CD4-positive, alpha-beta T cell treated with Interleukin-6 for 4 hours (primary cell): ENCODE measurements around the gene FALEC.
"Not testable (repeated sequence)": the region's sequence is repeated elsewhere in the genome, so short reads cannot be mapped to it uniquely, and the experiment has no call there.

Experiments used
- DNase-seq: peaks from one replicate; pipeline ENCODE4 v3.0.0-alpha.2; 2020; ENCODE audit warnings: mixed read lengths

FALEC gene

GRCh38 chr1:150576367-150576711 is 60.8 kb downstream of the FALEC start:
- DNase-seq, result no peak

GRCh38 chr1:150576794-150577556 is 61.4 kb downstream of the FALEC start:
- no peak for DNase-seq

GRCh38 chr1:150577557-150578271 is 62.2 kb downstream of the FALEC start:
- peak; percentile 35 for DNase-seq

GRCh38 chr1:150578272-150579109 is 62.9 kb downstream of the FALEC start:
- DNase-seq, result peak; percentile 47

- DNase-seq, result peak; percentile 89
Observed at GRCh38 chr1:150579110-150579944, 63.8 kb downstream of the FALEC start, which contains the start of gene MCL1. MCL1 (minus strand) TSS chr1:150579610; CDS start chr1:150579530, 80 bp downstream.

- DNase-seq, result no peak
Observed at GRCh38 chr1:150579945-150580642, 64.5 kb downstream of the FALEC start.

- DNase-seq, result not testable (repeated sequence)
Observed at GRCh38 chr1:150580966-150581365, 65.4 kb downstream of the FALEC start.

GRCh38 chr1:150581437-150581836 is 65.9 kb downstream of the FALEC start:
- not testable (repeated sequence) for DNase-seq

- DNase-seq, result not testable (repeated sequence)
Observed at GRCh38 chr1:150581962-150582361, 66.4 kb downstream of the FALEC start.

- no peak for DNase-seq
Observed at GRCh38 chr1:150582371-150582770, 66.8 kb downstream of the FALEC start.
